ENCODE measurements around the gene MED4.
"Not testable (repeated sequence)": the region's sequence is repeated elsewhere in the genome, so short reads cannot be mapped to it uniquely, and the experiment has no call there.

- TF ChIP-seq POLR2A (IDR thresholded peaks at IDR 0.05; ENCODE audit: low read depth, low read length); POLR2AphosphoS5 (IDR thresholded peaks at IDR 0.05; ENCODE audit: low read depth, low read length); TAF1 (IDR thresholded peaks at IDR 0.05; ENCODE audit: borderline replicate concordance, low read depth, low read length): not testable (repeated sequence)
These were observed 35.0 kb downstream of the MED4 start for GRCh38 chr13:48059951-48060350.

All from GM12892 (cell line).